Right lobe of liver (tissue), 6 donors: ENCODE data around the gene FASTK. TPM values are rescaled to one million over a fixed set of nuclear protein-coding genes. Genes with fewer than 3 reads are reported as not detected.

Experiments
- ATAC-seq, 4 donors: fragments of 200-7000 bp; cut with Tn5 transposase; one replicate each; pipeline ENCODE4 v1.9.1; 2020; ENCODE audit warnings: mild to moderate bottlenecking in 4 of 4, moderate library complexity in 4 of 4
- DNase-seq, 3 donors: peaks; one replicate each; pipeline ENCODE4 v3.0.0-alpha.2; 2020
- H3K27ac ChIP-seq, 3 donors: fragments of 200-600 bp; one replicate each; pipeline ENCODE4 v1.8.0; 2022
- H3K27me3 ChIP-seq, 2 donors: fragments of 200-600 bp; one replicate each; pipeline ENCODE4 v1.8.0; 2022
- H3K36me3 ChIP-seq, 4 donors: fragments of 200-600 bp; sonication (generic) in 1 of 4; one replicate each; pipeline versions ENCODE4 v1.5.1 to v1.8.0; 2017 to 2022; ENCODE audit warnings: control low read depth in 1 of 4
- H3K4me1 ChIP-seq, 4 donors: fragments of 200-600 bp; sonication (generic) in 1 of 4; one replicate each; pipeline versions ENCODE4 v1.5.1 to v1.8.0; 2017 to 2022; ENCODE audit warnings: control low read depth in 1 of 4
- H3K4me3 ChIP-seq, 3 donors: fragments of 200-600 bp; one replicate each; pipeline ENCODE4 v1.8.0; 2022
- H3K9me3 ChIP-seq, 4 donors: fragments of 200-600 bp; sonication (generic) in 1 of 4; one replicate each; pipeline versions ENCODE4 v1.5.1 to v1.8.0; 2017 to 2022; ENCODE audit warnings: control low read depth in 1 of 4
- POLR2A ChIP-seq: fragments of 450-650 bp; IDR thresholded peaks from one replicate; pipeline ENCODE4 v1.6.1; 2017; ENCODE audit warnings: antibody characterized with exemption, mild to moderate bottlenecking
- WGBS: methylation state at CpG from one replicate; pipeline ENCODE4 v1.1.6; 2018; ENCODE audit warnings: low coverage, low lambda C conversion rate; ENCODE audit not compliant: insufficient coverage; ENCODE audit errors: missing lambda C conversion rate; 5-methylcytosine and 5-hydroxymethylcytosine counted together
- intact Hi-C, 2 donors: fragments of 100-400 bp; cut with DNase I; formaldehyde crosslinking; loops; one replicate each; pipeline versions ENCODE4 v1.11.2 to v1.14.1; 2022
- total RNA-seq, 6 experiments: library from RNA; depleted of rRNA in 2 of 6; stranded (reverse); fragments of >200 nt in 2 of 6; fragmentation: NEBNext Ultra II Directional in 3 of 6; extraction: Animal tissue kit (Norgen Biotek cat#: 25700) in 3 of 6; gene quantifications; one replicate each; pipeline versions ENCODE4 v1.1.0 to v1.2.4, GENCODE V29; 2016 to 2023
- TF ChIP-seq, protein P1 (sequence below), 4 donors: fragments of 200-600 bp in 3 of 4; fragments of 450-650 bp in 1 of 4; IDR thresholded peaks; one replicate each; pipeline versions ENCODE4 v1.5.1 to v1.8.0; 2016 to 2022; ENCODE audit warnings: antibody characterized with exemption in 4 of 4, mild to moderate bottlenecking in 2 of 4
- donor health status: DM: no; HTN: yes; CAD: no.
- donor health status: DM: no; HTN: no; CAD: no.
- donor health status: DM: no; HTN: no; CAD: no.
- donor health status: DM: no; HTN: yes; CAD: no.
- donor health status: DM: no; HTN: yes; CAD: no.

Gene FASTK
- total RNA-seq, 6 experiments from 2014 or later: 33.4 to 48.8 (median 43.9) TPM

DNA sequence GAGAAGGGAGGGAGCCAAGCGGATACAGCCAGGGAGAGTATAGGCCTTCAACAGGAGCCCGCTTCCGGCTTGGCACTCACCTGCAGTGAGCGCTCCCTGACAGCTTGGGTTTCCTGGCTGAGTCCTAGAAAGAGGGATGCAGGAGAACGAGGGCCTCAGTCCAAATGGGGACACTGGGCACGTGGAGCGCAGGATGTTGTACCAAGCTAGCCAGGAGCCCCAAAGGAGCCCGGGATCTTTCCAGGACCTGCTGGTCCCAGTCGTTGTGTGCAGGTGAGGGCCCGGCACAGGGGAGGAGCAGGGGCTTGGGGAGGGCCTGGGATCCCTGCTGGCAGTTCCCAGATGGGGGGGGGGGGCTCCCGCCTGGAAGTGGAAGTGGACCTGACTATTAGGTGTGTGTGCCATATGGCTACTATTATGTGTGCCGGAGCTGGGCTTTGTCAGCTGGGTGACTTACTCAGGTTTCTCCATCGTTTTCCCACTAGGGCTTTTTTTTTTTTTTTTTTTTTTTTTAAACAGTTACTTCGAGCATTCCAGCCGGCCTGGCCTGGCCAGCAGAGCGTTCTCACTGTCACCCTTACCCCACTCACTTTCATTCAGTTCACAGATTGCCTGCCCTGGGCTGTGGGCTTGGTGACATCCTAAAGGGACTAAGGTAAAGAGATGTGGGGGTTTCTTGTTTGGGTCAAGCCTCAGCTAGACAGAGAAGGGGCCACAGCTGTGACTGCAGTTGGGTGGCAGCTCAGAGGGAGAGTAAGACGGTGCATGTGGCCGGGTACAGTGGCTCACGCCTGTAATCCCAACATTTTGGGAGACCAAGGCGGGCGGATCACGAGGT, 9.5 kb upstream of the FASTK start:
- Histone ChIP-seq H3K9me3 (no peaks in the 10 kb centered on the region), H3K36me3 (no peaks in the 10 kb centered on the region), H3K4me3 (no peak overlapping the region), H3K4me1 (peaks cover 0 to 36% (median 20%) of the 10 kb centered on the region in 4 donors), H3K27me3 (no peaks in the 10 kb centered on the region), H3K27ac (peak overlapping the region in 2 of 3 donors; percentile 68 to 79)
- intact Hi-C loops: no loop called here
- 75% methylated on average over 8 of the region's 22 CpGs for WGBS
- TF ChIP-seq, protein P1, sequence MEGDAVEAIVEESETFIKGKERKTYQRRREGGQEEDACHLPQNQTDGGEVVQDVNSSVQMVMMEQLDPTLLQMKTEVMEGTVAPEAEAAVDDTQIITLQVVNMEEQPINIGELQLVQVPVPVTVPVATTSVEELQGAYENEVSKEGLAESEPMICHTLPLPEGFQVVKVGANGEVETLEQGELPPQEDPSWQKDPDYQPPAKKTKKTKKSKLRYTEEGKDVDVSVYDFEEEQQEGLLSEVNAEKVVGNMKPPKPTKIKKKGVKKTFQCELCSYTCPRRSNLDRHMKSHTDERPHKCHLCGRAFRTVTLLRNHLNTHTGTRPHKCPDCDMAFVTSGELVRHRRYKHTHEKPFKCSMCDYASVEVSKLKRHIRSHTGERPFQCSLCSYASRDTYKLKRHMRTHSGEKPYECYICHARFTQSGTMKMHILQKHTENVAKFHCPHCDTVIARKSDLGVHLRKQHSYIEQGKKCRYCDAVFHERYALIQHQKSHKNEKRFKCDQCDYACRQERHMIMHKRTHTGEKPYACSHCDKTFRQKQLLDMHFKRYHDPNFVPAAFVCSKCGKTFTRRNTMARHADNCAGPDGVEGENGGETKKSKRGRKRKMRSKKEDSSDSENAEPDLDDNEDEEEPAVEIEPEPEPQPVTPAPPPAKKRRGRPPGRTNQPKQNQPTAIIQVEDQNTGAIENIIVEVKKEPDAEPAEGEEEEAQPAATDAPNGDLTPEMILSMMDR (IDR thresholded peaks at IDR 0.05): no peak
- no peak for TF ChIP-seq POLR2A
- no peak for ATAC-seq
- no peak for DNase-seq

DNA sequence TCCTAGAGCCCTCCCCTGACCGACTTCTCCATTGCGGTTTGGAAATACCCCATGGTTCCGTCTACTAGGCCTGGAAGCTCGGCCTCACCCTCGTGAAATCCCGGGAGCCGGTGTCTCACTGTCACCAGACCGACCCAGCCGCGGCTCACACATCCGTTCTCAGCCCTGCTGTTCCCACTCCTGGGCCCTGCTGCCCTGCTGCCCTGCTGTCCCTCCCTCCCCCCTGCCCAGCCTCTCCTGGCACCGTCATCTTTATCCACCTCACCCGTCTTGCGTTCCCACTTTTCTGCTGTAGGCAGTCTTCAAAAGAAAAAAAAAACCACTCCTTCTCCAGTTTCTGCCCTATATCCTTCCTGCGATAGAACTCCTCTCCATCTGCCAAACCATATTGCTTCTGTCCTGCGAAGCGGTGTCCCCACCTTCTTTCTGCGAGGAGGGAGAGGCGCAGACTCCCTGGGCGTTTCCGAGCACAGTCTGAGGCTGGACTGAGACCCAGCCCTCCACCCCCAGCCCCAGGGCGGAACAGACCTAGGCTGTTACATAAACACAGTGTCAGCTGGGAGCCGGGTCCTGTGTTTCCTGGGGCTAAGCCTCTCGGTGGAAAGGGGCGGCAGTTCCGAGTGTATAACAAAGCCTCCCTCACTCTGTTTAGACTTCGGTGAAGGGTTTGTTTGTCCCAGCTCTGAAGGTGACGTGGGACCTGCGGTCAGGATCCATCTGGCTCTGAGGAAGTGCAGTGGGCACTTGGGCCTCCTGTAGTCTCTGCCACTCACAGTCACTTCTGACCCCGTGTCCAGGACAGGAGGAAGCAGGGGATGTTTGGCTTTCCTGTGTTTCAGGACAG, 8.5 kb upstream of the FASTK start:
- intact Hi-C loops: no loop called here
- TF ChIP-seq, protein P1 (IDR thresholded peaks at IDR 0.05): no peak
- peak; percentile 12 for TF ChIP-seq POLR2A
- WGBS: 10% methylated on average over 23 of the region's 30 CpGs
- no peaks in the 10 kb centered on the region for H3K9me3 ChIP-seq
- H3K36me3 ChIP-seq: no peaks in the 10 kb centered on the region
- peak; percentile 69 to 81 (median 75) for DNase-seq
- peaks cover 0 to 40% (median 20%) of the 10 kb centered on the region in 4 donors for H3K4me1 ChIP-seq
- H3K27ac ChIP-seq: peak overlapping the region; percentile 68 to 84 (median 79)
- H3K27me3 ChIP-seq: no peaks in the 10 kb centered on the region
- ATAC-seq: peak; percentile 8 to 42 (median 30)
- peak overlapping the region in 2 of 3 donors; percentile 71 to 73 for H3K4me3 ChIP-seq

DNA sequence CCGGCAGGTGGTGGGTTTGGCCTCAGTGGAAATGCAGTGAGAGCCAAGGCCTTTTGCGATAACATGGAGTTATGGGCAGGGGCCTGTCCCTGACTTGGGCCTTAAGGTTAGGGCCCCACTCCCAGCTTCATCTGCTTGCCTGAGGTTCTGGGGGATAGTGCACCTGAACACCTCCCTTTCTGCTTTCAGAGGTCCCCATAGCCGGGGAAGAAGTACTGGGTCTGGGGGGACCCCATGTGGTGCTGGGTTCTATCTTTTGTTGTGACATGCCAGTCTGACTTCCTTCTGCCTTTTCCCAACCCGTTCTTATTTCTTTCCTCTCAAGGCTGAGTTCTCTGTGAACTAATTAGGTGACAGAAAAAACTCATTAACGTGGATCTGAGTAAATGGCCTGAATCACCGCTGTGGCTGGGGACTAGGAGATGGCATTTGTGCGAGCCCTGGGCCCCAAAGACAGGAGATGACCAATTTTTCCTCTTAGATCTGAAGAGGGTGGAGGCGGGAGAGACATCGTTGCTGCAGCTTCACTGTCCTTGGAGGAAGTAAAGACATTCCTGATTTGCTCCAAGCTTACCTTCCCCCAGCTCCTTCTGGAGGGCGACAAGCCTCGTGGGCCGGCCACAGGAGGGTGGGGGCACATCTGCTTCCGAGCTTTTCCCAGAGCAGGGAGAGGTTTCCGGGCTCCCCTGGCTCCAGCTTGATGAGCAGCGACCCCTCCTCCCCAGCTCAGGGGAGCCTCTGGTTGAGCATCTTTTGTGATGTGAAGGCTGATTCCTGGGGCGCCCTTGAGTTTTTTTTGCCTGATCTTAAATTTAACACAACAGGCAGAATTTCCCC, 7.6 kb upstream of the FASTK start:
- TF ChIP-seq POLR2A: no peak
- TF ChIP-seq, protein P1 (IDR thresholded peaks at IDR 0.05): no peak
- Histone ChIP-seq H3K36me3 (no peaks in the 10 kb centered on the region), H3K4me3 (peak overlapping the region; percentile 71 to 80 (median 73)), H3K27ac (peak overlapping the region; percentile 68 to 84 (median 79)), H3K27me3 (no peaks in the 10 kb centered on the region), H3K9me3 (no peaks in the 10 kb centered on the region), H3K4me1 (peaks cover 0 to 45% (median 20%) of the 10 kb centered on the region in 4 donors)
- 23% methylated on average over 8 of the region's 16 CpGs for WGBS
- no peak for DNase-seq
- intact Hi-C loops: no loop called here
- no peak for ATAC-seq
